ENCODE measurements around the gene STMN3. TPM values are rescaled to one million over a fixed set of nuclear protein-coding genes. Genes with fewer than 3 reads are reported as not detected.
"Not testable (repeated sequence)": the region's sequence is repeated elsewhere in the genome, so short reads cannot be mapped to it uniquely, and the experiment has no call there.

Gene STMN3
- polyA plus RNA-seq, 1 of the 3 experiments (the other 2 are of a cell fraction), result 111 TPM

DNA sequence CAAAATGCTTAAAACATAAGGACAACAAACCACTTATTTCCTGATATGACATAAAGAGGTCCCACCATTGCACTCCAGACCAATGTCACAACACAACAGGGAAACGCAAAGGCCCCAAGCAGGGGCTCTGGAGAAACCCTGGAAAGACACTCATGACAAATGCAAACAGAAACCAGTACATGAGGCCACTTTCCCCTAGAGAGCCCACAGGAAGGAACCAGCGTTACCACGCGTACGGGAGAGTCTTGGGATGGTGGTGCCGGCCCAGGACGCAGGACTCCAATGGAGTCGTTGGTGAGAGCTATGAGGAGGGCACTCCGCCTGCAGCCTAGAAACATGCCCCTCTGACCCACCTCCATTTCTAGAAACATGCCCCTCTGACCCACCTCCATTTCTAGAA is 46.5 kb downstream of the STMN3 start:
- Histone ChIP-seq H3K4me2 (no peak overlapping the region), H4K20me1 (ENCODE audit: insufficient read depth) (no peaks in the 10 kb centered on the region), H3K27me3 (ENCODE audit: insufficient read depth) (no peaks in the 10 kb centered on the region), H3K9ac (no peak overlapping the region), H3K9me3 (no peaks in the 10 kb centered on the region), H3K27ac (ENCODE audit: low read depth in 2 of 2, low read length in 1 of 2) (no peak overlapping the region), H3K9me2 (no peaks in the 10 kb centered on the region), H3K79me2 (ENCODE audit: insufficient read depth) (peaks cover 7% of the 10 kb centered on the region; the same call in 1 of the 2 replicates), H3K4me3 (ENCODE audit: low read depth in 2 of 2, low read length in 1 of 2) (no peak overlapping the region), H2AFZ (ENCODE audit: low read depth) (no peak overlapping the region), H3K4me1 (ENCODE audit: control insufficient read depth in 1 of 2, insufficient read depth in 2 of 2, low read depth in 1 of 2, low read length in 1 of 2) (no peaks in the 10 kb centered on the region), H3F3A (replicated peaks; ENCODE audit: insufficient read depth) (peaks cover 2% of the 10 kb centered on the region), H3K36me3 (replicated peaks in 1 of 2; ENCODE audit: control insufficient read depth in 1 of 2, insufficient read depth in 2 of 2, low read length in 1 of 2) (peaks cover 0 to 11% of the 10 kb centered on the region in 2 experiments)
- TF ChIP-seq RXRA (IDR thresholded peaks at IDR 0.05; ENCODE audit: borderline replicate concordance, low read depth), result no peak
- TF ChIP-seq JUND (IDR thresholded peaks at IDR 0.05), result no peak
- TF ChIP-seq MEF2A (IDR thresholded peaks at IDR 0.05; ENCODE audit: borderline replicate concordance, low read depth), result no peak
- TF ChIP-seq, protein P1, sequence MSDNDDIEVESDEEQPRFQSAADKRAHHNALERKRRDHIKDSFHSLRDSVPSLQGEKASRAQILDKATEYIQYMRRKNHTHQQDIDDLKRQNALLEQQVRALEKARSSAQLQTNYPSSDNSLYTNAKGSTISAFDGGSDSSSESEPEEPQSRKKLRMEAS (IDR thresholded peaks at IDR 0.05; ENCODE audit: low read depth), result no peak
- TF ChIP-seq EZH2phosphoT487 (IDR thresholded peaks at IDR 0.05; ENCODE audit: borderline replicate concordance, low read depth), result no peak
- TF ChIP-seq GATA2 (CRISPR knock-in tag; IDR thresholded peaks at IDR 0.05), result no peak
- TF ChIP-seq POLR2AphosphoS5 (IDR thresholded peaks at IDR 0.05; ENCODE audit: low read depth, low read length), result no peak
- TF ChIP-seq YY1 (IDR thresholded peaks at IDR 0.05; ENCODE audit: low read depth), result no peak
- no peak for TF ChIP-seq MXI1 (IDR thresholded peaks at IDR 0.05; ENCODE audit: low read depth, low read length)
- no peak for TF ChIP-seq GABPA (IDR thresholded peaks at IDR 0.05; ENCODE audit: low read depth)
- no peak for TF ChIP-seq TCF12 (IDR thresholded peaks at IDR 0.05)
- no peak for TF ChIP-seq FOXM1 (IDR thresholded peaks at IDR 0.05; ENCODE audit: low read depth)
- DNase-seq, result no peak
- WGBS (ENCODE audit: low lambda C conversion rate), result 96% methylated on average over 9 of the region's 9 CpGs
- CTCF ChIA-PET, result no interaction called here
- POLR2A ChIA-PET, result no interaction called here

DNA sequence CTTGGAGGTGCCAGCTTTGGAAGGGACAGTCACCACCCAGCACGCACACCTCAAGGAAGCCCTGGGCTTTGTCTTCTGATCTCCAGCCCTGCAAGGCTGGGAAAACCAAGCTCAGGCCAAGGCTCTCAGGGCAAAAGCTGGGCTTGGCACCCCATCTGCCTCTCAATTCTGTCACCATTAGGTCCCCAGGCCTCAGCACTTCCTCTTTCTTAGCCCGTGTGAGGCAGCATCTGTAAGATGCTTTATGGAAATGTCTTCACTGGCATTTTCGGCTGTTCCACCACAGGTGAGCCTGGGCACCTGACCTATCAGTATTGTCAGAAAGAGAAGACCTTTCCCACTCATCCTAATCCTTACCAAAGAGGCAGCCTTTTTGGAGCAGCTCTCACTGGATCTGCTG is 50.9 kb downstream of the STMN3 start:
- no peak overlapping the region for H3K4me3 ChIP-seq (ENCODE audit: low read depth in 2 of 2, low read length in 1 of 2)
- no peak overlapping the region for H3K27ac ChIP-seq (ENCODE audit: low read depth in 2 of 2, low read length in 1 of 2)
- no peaks in the 10 kb centered on the region for H3K9me2 ChIP-seq
- CTCF ChIA-PET, result interaction anchor here (1.4 kb wide), 1 partner anchor 39 kb away, joined by 3 read pairs; no protein-coding TSS in a partner anchor
- peaks cover 7% of the 10 kb centered on the region; the same call in 1 of the 2 replicates for H3K79me2 ChIP-seq (ENCODE audit: insufficient read depth)
- POLR2A ChIA-PET, result no interaction called here
- H2AFZ ChIP-seq (ENCODE audit: low read depth), result no peak overlapping the region
- H4K20me1 ChIP-seq (ENCODE audit: insufficient read depth), result no peaks in the 10 kb centered on the region
- H3K9ac ChIP-seq, result no peak overlapping the region
- peaks cover 2% of the 10 kb centered on the region for H3F3A ChIP-seq (replicated peaks; ENCODE audit: insufficient read depth)
- no peaks in the 10 kb centered on the region for H3K27me3 ChIP-seq (ENCODE audit: insufficient read depth)
- H3K36me3 ChIP-seq (replicated peaks in 1 of 2; ENCODE audit: control insufficient read depth in 1 of 2, insufficient read depth in 2 of 2, low read length in 1 of 2), result peaks cover 6 to 18% of the 10 kb centered on the region in 2 experiments
- no peak for DNase-seq
- 100% methylated on average over 1 of the region's 3 CpGs for WGBS (ENCODE audit: low lambda C conversion rate)
- H3K9me3 ChIP-seq, result no peaks in the 10 kb centered on the region
- H3K4me1 ChIP-seq (ENCODE audit: control insufficient read depth in 1 of 2, insufficient read depth in 2 of 2, low read depth in 1 of 2, low read length in 1 of 2), result no peaks in the 10 kb centered on the region
- TF ChIP-seq RFX5 (IDR thresholded peaks at IDR 0.05; ENCODE audit: low read length) (no peak), RCOR1 (IDR thresholded peaks at IDR 0.05; ENCODE audit: low read length) (no peak), FOXM1 (IDR thresholded peaks at IDR 0.05; ENCODE audit: low read depth) (no peak), TCF12 (IDR thresholded peaks at IDR 0.05) (no peak)
- no peak overlapping the region for H3K4me2 ChIP-seq

DNA sequence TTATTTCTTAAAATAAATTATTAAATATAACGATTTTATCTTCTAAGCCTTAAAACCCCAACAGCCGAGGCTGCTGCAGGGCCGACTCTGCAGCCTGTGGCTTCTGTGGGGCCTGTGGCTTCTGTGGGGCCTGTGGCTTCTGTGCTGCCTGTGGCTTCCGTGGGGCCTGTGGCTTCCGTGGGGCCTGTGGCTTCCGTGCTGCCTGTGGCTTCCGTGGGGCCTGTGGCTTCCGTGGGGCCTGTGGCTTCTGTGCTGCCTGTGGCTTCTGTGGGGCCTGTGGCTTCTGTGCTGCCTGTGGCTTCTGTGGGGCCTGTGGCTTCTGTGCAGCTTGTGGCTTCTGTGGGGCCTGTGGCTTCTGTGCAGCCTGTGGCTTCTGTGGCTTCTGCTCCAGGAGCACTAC is 51.5 kb downstream of the STMN3 start:
- H3K4me1 ChIP-seq (ENCODE audit: control insufficient read depth in 1 of 2, insufficient read depth in 2 of 2, low read depth in 1 of 2, low read length in 1 of 2); POLR2A ChIA-PET; H3K79me2 ChIP-seq (ENCODE audit: insufficient read depth); H3K4me3 ChIP-seq (ENCODE audit: low read depth in 2 of 2, low read length in 1 of 2); CTCF ChIA-PET; H3K9me3 ChIP-seq; H3K9ac ChIP-seq; H3K27ac ChIP-seq (ENCODE audit: low read depth in 2 of 2, low read length in 1 of 2); H4K20me1 ChIP-seq (ENCODE audit: insufficient read depth); H3K4me2 ChIP-seq; H3F3A ChIP-seq (replicated peaks; ENCODE audit: insufficient read depth); DNase-seq; H2AFZ ChIP-seq (ENCODE audit: low read depth); H3K9me2 ChIP-seq; H3K27me3 ChIP-seq (ENCODE audit: insufficient read depth): not testable (repeated sequence)
- H3K36me3 ChIP-seq (replicated peaks in 1 of 2; ENCODE audit: control insufficient read depth in 1 of 2, insufficient read depth in 2 of 2, low read length in 1 of 2), result peaks cover 6 to 18% of the 10 kb centered on the region in 2 experiments
- 72% methylated on average over 6 of the region's 8 CpGs for WGBS (ENCODE audit: low lambda C conversion rate)
